ENCODE data around the gene ZNF624.
A peak's percentile ranks its signal among the peaks of the same experiment; 100 is the strongest.
"Not testable (repeated sequence)": the region's sequence is repeated elsewhere in the genome, so short reads cannot be mapped to it uniquely, and the experiment has no call there.

The ZNF624 gene

DNA sequence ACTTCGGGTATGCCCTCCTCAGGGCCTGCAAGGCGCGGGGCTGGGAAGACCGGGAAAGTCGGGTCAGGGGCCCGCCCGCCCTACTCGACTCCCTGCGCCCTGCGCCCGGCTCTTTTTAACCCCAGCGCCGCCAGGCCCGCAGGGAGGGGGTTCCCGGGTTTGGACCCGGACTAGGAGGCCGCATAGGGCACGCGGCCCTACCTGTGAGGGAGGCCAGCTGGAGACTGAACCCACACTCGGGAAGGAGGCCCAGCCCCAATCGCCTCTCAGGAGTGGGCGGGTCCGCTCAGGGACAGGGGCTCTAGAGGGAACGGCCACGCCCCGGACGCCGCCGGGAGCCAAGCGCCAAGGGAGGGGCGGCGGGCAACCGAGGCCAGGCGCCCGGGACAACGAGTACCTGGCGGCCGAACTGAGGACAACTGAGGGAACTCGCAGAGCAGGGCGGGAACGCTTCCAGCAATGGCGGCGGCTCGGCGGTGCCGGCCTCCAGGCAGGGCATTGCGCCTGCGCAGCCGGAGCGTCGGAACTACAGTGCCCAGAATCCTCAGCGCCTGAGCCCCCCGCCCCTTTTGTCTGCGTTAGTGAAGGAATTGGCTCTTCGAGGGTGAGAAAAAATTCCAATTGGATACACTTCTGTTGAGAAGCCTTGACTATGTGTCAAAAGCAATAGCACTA is at the start of gene ZNF624:
TSS of gene ZNF624 (minus strand) at position 484 of the 675 bp plus-strand sequence.
- POLR2A ChIA-PET: no interaction called here
- TF ChIP-seq, protein P1, sequence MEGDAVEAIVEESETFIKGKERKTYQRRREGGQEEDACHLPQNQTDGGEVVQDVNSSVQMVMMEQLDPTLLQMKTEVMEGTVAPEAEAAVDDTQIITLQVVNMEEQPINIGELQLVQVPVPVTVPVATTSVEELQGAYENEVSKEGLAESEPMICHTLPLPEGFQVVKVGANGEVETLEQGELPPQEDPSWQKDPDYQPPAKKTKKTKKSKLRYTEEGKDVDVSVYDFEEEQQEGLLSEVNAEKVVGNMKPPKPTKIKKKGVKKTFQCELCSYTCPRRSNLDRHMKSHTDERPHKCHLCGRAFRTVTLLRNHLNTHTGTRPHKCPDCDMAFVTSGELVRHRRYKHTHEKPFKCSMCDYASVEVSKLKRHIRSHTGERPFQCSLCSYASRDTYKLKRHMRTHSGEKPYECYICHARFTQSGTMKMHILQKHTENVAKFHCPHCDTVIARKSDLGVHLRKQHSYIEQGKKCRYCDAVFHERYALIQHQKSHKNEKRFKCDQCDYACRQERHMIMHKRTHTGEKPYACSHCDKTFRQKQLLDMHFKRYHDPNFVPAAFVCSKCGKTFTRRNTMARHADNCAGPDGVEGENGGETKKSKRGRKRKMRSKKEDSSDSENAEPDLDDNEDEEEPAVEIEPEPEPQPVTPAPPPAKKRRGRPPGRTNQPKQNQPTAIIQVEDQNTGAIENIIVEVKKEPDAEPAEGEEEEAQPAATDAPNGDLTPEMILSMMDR (IDR thresholded peaks at IDR 0.05; ENCODE audit: control extremely low read depth, extremely low read depth, low read depth, missing control alignments): no peak
- CTCF ChIA-PET: interaction anchor here (1.2 to 2.0 kb wide), 2 partner anchors 64 to 117 kb away, joined by 3 to 7 read pairs; no protein-coding TSS in a partner anchor
- peak; percentile 94 for DNase-seq (ENCODE audit: extremely low spot score)

- DNase-seq (ENCODE audit: extremely low spot score); POLR2A ChIA-PET; CTCF ChIA-PET: not testable (repeated sequence)
Measured at GRCh38 chr17:16697603-16698002, 44.0 kb upstream of the ZNF624 start.

DNA sequence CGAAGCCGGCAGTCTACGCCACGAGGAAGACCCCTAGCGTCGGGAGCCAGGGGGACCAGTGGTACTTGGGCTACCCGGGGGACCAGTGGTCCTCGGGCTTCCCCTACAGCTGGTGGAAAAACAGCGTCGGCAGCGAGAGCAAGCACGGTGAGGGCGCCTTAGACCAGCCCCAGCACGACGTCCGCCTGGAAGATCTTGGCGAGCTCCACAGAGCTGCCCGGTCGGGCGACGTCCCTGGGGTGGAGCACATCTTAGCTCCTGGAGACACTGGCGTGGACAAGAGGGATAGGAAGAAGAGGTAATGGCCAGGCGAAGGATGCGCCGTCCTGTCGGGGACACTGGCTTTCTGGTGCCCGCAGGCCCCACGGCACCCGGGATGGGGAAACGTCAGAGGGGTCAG is 36.8 kb upstream of the ZNF624 start:
- POLR2A ChIA-PET; DNase-seq (ENCODE audit: extremely low spot score): not testable (repeated sequence)
- CTCF ChIA-PET: interaction anchor here (0.8 to 2.3 kb wide), 4 partner anchors 9 to 237 kb away, joined by 3 to 7 read pairs (median 5); no protein-coding TSS in a partner anchor

GRCh38 chr17:16689731-16690281 is 36.2 kb upstream of the ZNF624 start, which contains the start of gene CCDC144A:
TSS of gene CCDC144A (plus strand) at chr17:16690241. CDS start at chr17:16690401, 160 bp downstream.
- CTCF ChIA-PET: interaction anchor here (0.8 to 2.3 kb wide), 5 partner anchors 9 to 236 kb away, joined by 3 to 7 read pairs (median 5); no protein-coding TSS in a partner anchor

GRCh38 chr17:16687151-16687550 is 33.5 kb upstream of the ZNF624 start:
- DNase-seq (ENCODE audit: extremely low spot score); CTCF ChIA-PET; POLR2A ChIA-PET: not testable (repeated sequence)

More at GRCh38 chr17:16689731-16690281, 36.2 kb upstream of the ZNF624 start, which contains the start of gene CCDC144A:
- TF ChIP-seq, protein P1 (IDR thresholded peaks at IDR 0.05; ENCODE audit: control extremely low read depth, extremely low read depth, low read depth, missing control alignments): peak; percentile 60
- DNase-seq (ENCODE audit: extremely low spot score): peak; percentile 33
- POLR2A ChIA-PET: not testable (repeated sequence)

DNA sequence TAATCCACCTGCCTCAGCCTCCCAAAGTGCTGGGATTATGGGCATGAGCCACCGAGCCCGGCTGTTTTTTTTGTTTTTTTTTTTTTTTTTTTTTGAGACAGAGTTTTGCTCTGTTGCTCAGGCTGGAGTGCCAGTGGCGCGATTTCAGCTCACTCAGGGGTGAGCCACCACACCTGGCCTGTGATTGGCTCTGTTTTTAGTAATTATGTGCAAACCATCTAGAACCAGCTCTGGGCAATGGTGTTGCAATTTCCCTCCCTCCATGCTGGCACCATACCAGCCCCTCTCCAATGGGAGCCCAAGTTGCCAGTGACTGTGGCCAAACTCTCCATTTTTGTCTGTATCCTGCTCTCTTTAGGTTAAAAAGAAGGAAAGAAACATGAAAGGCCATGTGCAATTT is 32.4 kb upstream of the ZNF624 start:
- CTCF ChIA-PET; DNase-seq (ENCODE audit: extremely low spot score); POLR2A ChIA-PET: not testable (repeated sequence)

DNA sequence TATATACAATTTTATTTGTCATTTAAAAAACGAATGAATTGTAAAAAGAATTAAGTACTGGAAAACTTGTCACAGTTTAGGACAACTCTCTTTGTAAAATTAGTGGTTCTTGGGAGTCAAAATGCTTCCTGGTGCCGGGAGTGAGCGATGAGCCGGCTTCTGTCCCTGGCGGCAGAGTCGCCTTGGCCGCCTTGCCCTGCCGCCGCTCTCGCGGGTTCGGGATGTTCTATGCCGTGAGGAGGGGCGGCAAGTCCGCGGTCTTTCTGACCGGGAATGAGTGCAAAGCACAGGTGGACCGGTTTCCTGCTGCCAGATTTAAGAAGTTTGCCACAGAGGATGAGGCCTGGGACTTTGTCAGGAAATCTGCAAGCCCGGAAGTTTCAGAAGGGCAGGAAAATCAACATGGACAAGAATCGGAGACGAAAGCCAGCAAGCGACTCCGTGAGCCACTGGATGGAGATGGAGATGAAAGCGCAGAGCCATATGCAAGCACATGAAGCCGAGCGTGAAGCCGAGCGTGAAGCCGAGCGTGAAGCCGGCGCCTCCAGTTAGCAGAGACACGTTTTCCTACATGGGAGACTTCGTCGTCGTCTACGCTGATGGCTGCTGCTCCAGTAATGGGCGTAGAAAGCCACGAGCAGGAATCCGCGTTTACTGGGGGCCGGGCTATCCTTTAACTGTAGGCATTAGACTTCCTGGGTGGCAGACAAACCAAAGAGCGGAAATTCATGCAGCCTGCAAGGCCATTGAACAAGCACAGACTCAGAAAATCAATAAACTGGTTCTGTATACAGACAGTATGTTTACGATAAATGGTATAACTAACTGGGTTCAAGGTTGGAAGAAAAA is 29.9 kb upstream of the ZNF624 start:
- POLR2A ChIA-PET; DNase-seq (ENCODE audit: extremely low spot score): not testable (repeated sequence)

DNA sequence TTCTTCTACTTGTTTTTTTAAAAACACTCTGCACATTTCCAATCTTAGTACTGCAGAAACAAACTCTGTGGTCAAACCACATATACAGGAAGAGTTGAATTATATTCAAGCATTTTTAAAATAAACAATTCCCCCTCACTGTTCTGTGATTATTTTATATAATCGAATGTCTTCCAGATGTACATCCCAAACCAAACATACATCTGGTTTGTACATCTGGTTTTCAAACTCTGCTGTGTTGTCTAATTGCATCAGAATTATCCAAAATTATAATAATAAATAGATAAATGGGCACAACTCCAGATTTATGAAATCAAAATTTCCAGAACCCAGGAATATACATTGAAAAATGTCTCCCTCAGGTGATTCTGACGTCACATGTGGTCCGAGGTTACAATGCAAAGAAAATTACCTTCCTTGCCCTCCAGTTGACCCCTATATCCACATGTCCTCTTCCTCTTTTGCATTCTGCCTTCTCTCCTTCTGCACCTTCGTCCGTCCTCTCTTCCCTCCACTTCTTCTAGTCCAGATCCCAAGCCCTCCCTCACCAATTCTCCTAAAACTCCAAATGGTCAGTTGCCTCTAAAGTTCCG is 23.1 kb upstream of the ZNF624 start:
- ChIA-PET POLR2A (no interaction called here), CTCF (no interaction called here)
- no peak for DNase-seq (ENCODE audit: extremely low spot score)
- TF ChIP-seq, protein P1 (IDR thresholded peaks at IDR 0.05; ENCODE audit: control extremely low read depth, extremely low read depth, low read depth, missing control alignments): no peak

More for the DNA sequence above, 29.9 kb upstream of the ZNF624 start:
- CTCF ChIA-PET: interaction anchor here (1.3 kb wide), 1 partner anchor 94 kb away, joined by 3 read pairs; no protein-coding TSS in a partner anchor

- POLR2A ChIA-PET; CTCF ChIA-PET; DNase-seq (ENCODE audit: extremely low spot score): not testable (repeated sequence)
Measured at GRCh38 chr17:16666907-16667636, 13.4 kb upstream of the ZNF624 start.

DNA sequence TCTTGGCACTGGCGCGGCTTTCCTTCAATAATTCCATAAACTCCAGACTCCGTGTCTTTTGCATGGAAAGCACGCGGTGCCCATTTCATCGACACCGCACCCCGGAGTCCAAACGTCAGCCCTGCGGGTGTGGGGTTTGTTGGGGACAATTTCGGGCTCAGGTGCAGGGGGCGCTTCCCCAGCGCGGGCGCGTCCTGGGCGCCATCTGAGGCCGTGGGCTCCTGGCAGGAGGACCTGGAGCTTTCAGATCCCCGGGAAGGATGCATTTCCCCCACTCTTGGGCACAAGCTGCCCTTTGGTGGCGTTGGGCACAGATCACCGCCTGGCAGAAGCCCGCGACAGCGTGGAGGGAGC is 12.9 kb upstream of the ZNF624 start:
- DNase-seq (ENCODE audit: extremely low spot score); CTCF ChIA-PET; POLR2A ChIA-PET: not testable (repeated sequence)

Measured in GM10248 (cell line).